GM18508 (cell line): ENCODE measurements around the gene HSF4.

Experiments used
- ATAC-seq: cut with Tn5 transposase; IDR thresholded peaks from one replicate; pipeline ENCODE4 v1.9.1; 2021; ENCODE audit warnings: moderate number of reproducible peaks; ENCODE audit not compliant: insufficient read depth, unreplicated experiment

HSF4 gene

DNA sequence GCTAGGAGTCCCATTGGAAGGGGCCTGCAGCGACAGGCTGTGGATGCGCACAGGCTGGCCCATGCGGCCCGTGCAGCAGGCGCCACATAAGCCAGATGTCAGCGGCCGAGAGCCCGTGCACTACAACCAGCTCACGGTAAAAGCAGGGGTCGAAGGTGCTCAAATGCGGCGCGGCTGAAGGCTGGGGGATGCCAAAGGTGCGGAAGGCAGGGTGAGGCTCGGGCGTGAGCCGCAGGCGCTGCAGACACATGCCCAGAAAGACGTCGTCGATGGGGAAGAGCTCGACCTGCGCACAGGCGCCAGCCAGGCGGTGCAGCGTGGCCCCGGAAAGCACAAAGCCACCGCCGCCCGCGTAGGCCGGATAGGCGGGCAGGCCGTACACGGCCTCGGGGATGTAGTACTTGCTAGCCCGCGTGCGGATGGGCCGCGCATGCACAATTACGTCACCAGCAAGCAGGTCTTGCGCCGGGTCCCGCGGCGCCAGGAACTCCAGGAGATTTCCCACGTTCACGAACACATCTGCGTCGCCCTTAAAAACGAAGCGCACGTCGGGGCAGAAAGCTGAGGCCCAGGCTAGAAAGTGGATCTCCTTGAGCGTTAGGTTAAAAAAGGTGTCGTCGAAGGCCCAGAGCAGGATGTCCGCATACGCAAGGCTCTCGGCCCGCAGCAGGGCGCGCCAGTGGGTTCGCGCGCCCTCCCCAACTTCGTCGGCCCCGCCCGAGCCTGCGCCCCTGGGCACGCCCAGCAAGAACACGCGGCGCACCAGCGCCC is 15.1 kb upstream of the HSF4 start:
- ATAC-seq = no peak

DNA sequence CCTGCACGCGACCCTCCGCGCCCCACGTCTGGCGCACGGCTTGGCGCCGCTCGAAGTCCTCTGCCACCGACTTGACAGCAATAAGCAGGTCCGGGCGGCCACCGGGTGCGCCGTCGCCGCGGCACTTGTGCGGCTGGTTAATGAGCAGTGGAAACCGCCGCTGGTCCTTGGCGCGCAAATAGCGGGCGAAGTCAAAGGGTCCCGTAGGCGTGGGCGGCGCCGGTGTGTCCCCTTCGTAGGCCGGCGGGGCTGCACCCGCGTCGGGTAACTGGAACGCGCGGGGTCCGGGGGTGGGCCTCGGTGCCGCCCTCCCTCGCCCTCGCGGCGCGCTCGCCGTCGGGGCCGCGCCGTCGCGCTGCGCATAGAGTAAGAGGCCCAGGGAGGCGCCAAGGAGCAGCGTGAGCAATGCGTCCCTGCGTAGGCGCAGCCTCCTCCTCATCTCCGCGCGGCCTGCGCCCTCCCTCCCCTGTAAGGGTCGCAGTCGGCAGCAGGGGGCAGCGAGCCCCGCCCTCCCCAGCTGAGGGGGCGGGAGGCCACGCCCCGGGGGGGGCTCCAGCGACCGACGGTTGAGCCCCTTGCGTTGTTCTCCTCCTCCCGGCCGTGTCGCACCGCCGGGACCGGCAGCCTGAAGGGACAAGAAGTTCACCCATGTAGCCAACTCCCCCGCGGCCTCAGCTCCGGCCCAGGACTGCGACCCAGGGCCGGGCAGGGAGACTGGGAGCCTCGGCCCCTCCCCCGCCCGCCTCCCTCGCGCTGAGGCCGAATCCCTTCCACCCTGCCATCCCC is 14.3 kb upstream of the HSF4 start:
- ATAC-seq = no peak

- no peak for ATAC-seq
Observed at GRCh38 chr16:67150833-67151396, 13.6 kb upstream of the HSF4 start, which contains the start of gene B3GNT9. TSS of gene B3GNT9 (minus strand) at chr16:67150998. CDS start at chr16:67150485, 513 bp downstream.

- ATAC-seq = no peak
Observed at GRCh38 chr16:67151431-67152097, 13.0 kb upstream of the HSF4 start.

DNA sequence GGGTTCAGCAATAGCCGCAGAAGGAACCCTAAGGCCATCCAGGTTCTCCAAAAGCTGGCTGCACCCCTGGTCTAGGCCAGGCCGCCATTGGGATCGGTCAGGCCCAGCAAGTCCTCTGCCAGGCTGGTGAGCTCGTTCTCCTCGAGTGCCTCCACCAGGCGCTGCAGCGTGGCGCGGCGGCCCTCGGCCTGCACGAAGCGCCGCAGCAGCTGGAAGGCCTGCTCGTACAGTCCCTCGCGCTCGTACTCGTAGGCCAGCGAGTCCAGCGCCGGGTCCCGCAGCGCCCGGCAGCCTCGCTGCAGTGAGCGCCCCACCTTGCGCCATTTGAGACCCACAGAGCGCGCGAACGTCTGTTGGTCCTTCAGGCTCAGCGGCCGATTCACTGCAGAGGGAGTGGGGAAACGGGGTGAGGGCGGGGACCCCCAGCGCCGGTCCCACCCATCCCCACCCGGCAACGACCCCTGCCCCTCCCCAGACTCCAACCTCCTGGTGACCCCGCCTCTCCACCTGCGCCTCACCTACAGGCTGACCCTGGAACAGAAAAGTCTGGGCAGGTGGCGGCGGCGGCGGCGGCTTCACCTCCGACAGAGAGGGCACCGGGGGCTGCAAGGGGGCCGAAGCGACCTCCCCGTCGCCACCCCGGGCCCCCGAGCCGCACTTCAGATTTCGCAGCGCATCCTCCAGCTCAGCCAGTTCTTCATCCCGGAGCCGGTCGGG is 9.8 kb upstream of the HSF4 start:
- ATAC-seq = no peak

DNA sequence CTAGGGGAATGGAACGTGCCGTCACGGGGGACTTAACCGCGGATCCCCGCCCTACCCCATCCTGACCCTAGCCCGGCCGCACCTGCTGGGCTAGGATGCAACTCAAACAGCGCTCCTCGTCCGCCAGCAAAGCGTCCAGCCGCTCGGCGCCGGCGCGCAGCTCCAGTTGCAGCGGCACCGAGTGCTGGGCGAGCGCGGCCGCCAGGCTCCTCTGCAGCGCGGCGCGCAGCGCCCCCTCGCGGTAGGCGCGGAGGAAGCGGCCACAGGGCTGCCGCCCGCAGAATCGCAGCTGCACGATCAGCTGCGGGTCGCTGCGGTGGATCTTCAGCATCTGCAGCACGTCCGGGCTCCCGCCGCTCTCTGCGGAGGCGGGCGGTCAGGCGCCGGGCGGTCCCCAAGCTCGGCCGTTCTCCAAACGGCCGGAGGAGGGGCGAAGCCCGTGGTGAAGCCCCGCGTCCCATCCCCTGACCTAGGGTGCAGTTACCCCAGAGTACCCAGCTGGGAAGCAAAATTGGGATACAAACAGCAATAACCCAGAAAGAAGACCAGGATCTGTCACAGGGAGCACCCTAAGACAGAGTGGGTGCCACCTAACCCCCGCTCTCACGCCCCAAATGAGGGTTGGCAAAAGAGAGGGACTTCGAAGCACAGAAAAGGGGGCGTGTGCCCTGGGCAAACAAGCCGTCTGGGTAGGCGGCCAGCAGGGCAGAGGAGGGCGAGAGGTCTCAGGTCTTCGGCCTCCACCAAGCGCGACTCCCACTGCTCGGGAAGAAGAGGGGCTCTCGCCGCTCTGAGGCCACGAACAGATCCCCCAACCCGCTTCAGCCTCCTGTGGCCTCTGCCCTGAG is 9.0 kb upstream of the HSF4 start:
- ATAC-seq = no peak

DNA sequence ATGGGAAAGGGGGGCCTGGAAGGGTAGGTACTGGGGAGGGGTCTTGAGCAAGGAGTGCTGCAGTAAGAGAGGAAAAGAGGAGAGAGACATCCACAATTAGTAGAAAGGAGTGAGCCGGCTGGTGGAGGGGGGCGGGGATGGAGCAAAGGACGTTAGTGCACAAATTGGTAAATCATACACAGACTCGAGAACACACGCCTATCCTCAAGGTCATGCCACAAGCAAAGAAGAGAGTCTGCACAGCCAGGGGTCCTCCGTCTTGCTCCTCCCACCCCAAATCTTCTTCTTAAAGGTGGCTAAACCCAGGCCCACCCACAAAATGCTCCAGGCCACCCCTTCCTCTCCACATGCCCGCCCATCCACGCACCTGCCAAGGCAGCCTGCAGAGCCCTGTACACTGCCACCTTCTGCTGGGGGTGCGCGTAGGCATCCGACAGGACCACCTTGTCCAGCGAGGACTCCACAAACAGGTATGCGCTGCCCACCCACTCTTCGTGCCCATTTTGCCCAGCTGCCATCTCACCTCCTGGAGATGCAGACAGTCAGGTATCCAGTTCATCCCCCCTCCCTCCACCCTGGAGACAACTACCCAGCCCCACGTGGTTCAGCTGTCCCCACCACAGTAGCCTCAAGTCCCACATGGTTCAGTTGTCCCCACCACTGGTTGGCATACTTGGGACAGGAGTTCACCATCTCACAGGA is 8.3 kb upstream of the HSF4 start:
- ATAC-seq = no peak

DNA sequence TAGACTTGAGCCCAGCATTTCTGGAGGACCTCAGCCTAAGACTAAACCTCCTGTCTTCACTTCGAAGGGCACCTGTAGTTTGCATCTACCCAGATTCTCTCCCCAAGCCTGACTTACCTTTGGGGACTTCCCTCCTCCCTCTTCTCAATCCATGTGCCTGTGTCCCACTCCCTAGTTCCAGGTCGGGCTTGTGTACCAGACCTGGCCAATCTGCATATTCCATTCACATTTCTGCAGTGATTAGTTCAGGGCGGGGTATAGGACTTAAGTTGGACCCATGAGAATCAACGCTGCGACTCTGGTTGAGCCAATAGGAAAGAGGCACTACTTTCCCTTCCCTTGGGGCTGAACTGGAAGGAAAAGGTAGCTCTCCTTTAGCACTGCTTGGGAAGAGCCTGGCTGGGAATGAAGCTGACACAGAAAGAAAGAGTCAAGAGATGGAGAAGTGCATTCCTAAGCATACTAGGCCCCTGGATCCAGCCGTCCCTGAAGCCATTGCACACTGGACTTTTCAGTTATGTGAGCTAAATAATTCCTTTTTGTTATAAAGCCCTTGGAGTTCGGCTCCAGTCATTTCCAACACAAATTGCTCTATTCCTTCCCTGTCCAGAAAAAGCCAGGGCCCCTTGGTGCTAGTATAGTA is 7.3 kb upstream of the HSF4 start:
- ATAC-seq = no peak

GRCh38 chr16:67157892-67158635 is 6.5 kb upstream of the HSF4 start:
- ATAC-seq = no peak

DNA sequence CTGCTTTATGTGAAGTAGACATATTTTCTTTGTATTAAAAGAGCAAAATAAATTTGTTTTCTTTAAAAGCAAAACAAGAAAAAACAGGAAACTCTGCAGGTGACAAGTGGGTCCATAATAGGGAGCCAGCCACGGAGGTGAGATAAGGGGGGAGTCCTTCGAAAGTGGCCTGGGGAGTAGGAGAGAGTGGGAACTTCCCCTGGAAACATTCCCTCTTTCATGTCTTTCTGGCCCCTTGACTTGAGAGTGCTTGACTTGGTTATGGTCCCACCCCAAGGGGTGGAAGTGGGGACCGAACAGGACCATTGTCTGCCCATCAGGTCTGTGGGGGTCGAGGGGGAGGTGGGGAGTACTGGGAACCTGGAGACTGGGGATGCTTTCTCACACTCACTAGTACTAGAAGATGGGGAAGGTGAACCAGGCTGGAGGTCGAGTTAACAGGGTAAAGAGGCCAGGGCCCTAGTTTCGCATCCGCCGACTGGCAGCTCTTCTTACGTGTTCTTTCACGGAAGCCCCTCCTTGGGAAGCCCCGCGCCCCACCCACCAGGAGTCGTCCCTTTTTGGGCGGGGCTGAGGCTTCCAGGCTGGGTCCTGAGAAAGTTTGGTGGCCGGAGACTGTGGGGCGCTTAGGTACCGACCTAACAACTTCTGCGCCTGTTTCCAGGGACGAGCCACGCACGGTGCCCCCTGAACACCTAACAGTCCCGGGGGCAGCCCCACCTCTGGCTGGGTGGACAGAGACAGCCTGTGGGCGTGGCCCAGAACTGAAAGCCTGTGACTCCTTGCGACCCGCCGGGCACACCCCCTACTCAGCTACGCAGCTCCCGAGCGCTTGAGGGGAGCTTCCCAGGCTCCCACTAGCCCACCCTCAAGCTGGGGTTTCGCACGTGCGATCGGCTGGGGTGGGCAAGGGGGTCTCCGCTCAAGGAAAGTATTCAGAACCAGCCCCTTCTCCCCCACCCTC is 5.6 kb upstream of the HSF4 start:
- no peak for ATAC-seq

- ATAC-seq = no peak
Observed at GRCh38 chr16:67161595-67162058, 2.9 kb upstream of the HSF4 start.

DNA sequence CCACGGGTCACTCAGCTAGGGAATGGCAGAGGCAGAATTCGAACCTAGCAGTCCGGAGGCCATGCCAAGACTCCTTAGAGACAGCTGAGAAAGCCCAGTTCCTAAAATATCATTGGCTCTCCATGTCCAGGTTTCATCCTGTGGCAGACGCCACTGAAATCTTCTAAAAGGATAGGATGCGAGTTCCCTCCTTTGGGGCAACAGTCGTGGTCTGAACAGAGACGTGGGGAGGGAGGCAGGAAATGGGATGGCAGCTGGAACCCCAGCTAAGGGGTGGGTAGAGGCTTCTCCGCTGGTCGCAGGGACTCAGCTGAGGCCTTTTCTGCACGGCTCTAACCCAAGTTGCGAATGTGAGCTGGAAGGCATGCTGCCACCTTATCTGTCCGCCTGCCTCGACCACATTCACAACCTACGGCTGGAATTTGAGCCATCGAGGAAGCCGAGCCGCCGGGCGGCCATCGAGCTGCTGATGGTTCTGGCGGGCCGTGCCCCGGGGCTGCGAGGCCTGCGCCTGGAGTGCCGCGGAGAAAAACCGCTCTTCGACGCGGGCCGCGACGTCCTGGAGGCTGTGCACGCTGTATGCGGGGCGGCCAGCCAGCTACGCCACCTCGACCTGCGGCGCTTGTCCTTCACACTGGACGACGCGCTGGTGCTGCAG is 1.9 kb upstream of the HSF4 start:
- no peak for ATAC-seq

- no peak for ATAC-seq
Observed at GRCh38 chr16:67163164-67163998, 1.2 kb upstream of the HSF4 start.

GRCh38 chr16:67163999-67164558 is 466 bp upstream of the HSF4 start:
- no peak for ATAC-seq
